Esophagus squamous epithelium (tissue), 5 donors: Measurements from ENCODE around the gene CD160. TPM values are rescaled to one million over a fixed set of nuclear protein-coding genes. Genes with fewer than 3 reads are reported as not detected.

Source experiments
- DNase-seq: peaks from one replicate; lab custom pipeline; 2025; lab: John Stamatoyannopoulos, UW
- H3K27ac ChIP-seq, 4 donors: fragments of 200-600 bp; sonication (generic); one replicate each; pipeline ENCODE4 v1.5.1; 2016 to 2019; ENCODE audit warnings: mild to moderate bottlenecking in 1 of 4
- H3K27me3 ChIP-seq, 4 donors: fragments of 200-600 bp; sonication (generic); 1 replicate in 3 of 4; 2 replicates in 1 of 4; pipeline versions ENCODE4 v1.5.1 to v1.6.0; 2017 to 2021; ENCODE audit warnings: antibody characterized with exemption in 1 of 4
- H3K36me3 ChIP-seq, 3 donors: fragments of 200-600 bp; sonication (generic); one replicate each; pipeline ENCODE4 v1.5.1; 2016 to 2019
- H3K4me1 ChIP-seq, 3 donors: fragments of 200-600 bp; sonication (generic); one replicate each; pipeline ENCODE4 v1.5.1; 2017 to 2019
- H3K4me3 ChIP-seq, 4 donors: fragments of 200-600 bp; sonication (generic); 1 replicate in 3 of 4; 2 replicates in 1 of 4; pipeline ENCODE4 v1.5.1; 2016 to 2019; ENCODE audit warnings: mild to moderate bottlenecking in 2 of 4, moderate library complexity in 1 of 4
- H3K9me3 ChIP-seq, 3 donors: fragments of 200-600 bp; sonication (generic); one replicate each; pipeline ENCODE4 v1.5.1; 2016 to 2019
- CTCF ChIP-seq, 6 experiments: fragments of 450-650 bp in 4 of 6; fragments of 200-600 bp in 2 of 6; sonication (generic) in 2 of 6; IDR thresholded peaks; one replicate each; pipeline ENCODE4 v1.5.1; 2016 to 2019; ENCODE audit warnings: antibody characterized with exemption in 6 of 6, mild to moderate bottlenecking in 4 of 6, moderate library complexity in 4 of 6
- POLR2A ChIP-seq, 4 donors: fragments of 450-650 bp; IDR thresholded peaks; one replicate each; pipeline ENCODE4 v1.6.1; 2017; ENCODE audit warnings: antibody characterized with exemption in 4 of 4, mild to moderate bottlenecking in 4 of 4, moderate library complexity in 3 of 4
- WGBS, 2 donors: methylation state at CpG; one replicate each; pipeline ENCODE4 v1.1.5; 2018; 5-methylcytosine and 5-hydroxymethylcytosine counted together
- intact Hi-C: fragments of 100-400 bp; cut with DNase I; formaldehyde crosslinking; loops from one replicate; pipeline ENCODE4 v1.15.0; 2022
- total RNA-seq, 4 donors: library from RNA; depleted of rRNA; stranded (reverse); fragments of >200 nt; gene quantifications; one replicate each; pipeline ENCODE4 v1.1.0, GENCODE V29; 2016
- donor health status: DM: yes; HTN: yes; CAD: no.

Gene CD160
- total RNA-seq, 4 donors from 2014 or later: not detected

DNA sequence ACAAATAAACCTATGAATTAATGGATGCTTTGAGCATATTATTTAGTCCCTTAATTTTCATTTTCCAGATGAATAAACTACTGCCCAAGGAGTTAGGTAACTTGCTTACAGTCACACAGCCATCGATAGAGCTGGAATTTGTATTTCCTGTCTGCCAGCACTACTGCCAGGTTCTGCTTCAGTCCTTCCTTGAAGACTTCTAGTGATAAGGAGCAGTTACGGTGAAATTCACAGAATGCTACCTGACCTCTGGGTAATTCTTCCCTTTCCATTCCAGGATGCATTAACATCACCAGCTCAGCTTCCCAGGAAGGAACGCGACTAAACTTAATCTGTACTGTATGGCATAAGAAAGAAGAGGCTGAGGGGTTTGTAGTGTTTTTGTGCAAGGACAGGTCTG is 11.2 kb downstream of the CD160 start:
- no peaks in the 10 kb centered on the region for H3K9me3 ChIP-seq
- intact Hi-C loops: no loop called here
- H3K27ac ChIP-seq: no peak overlapping the region
- no peaks in the 10 kb centered on the region for H3K36me3 ChIP-seq
- DNase-seq: no peak
- H3K27me3 ChIP-seq: no peaks in the 10 kb centered on the region
- TF ChIP-seq CTCF (IDR thresholded peaks at IDR 0.05) (no peak), POLR2A (IDR thresholded peaks at IDR 0.05) (no peak)
- no peak overlapping the region for H3K4me3 ChIP-seq
- WGBS, 2 donors: 81 to 89% methylated on average over 2 to 4 of the region's 4 CpGs
- H3K4me1 ChIP-seq: no peaks in the 10 kb centered on the region

DNA sequence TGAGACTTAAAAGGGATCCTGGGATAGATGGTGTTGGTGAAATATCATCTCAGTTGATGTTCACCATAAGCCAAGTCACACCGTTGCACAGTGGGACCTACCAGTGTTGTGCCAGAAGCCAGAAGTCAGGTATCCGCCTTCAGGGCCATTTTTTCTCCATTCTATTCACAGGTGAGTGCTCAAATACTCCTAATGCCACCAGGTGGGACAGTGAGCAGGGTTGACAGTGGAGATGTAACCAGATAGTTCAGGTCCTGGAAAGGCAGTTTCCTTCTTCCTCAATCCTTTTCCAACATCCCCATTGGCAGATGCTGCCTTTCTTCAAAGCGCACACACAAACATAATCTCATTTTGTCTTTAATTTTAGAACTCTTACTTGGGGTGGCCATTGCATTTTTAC is 11.6 kb downstream of the CD160 start:
- intact Hi-C loops: no loop called here
- H3K4me1 ChIP-seq: no peaks in the 10 kb centered on the region
- no peak for DNase-seq
- no peak overlapping the region for H3K27ac ChIP-seq
- H3K9me3 ChIP-seq: no peaks in the 10 kb centered on the region
- no peaks in the 10 kb centered on the region for H3K36me3 ChIP-seq
- H3K4me3 ChIP-seq: no peak overlapping the region
- H3K27me3 ChIP-seq: no peaks in the 10 kb centered on the region
- no peak for TF ChIP-seq CTCF (IDR thresholded peaks at IDR 0.05)
- no peak for TF ChIP-seq POLR2A (IDR thresholded peaks at IDR 0.05)
- WGBS, 2 donors: 75 to 98% methylated on average over 3 of the region's 3 CpGs

DNA sequence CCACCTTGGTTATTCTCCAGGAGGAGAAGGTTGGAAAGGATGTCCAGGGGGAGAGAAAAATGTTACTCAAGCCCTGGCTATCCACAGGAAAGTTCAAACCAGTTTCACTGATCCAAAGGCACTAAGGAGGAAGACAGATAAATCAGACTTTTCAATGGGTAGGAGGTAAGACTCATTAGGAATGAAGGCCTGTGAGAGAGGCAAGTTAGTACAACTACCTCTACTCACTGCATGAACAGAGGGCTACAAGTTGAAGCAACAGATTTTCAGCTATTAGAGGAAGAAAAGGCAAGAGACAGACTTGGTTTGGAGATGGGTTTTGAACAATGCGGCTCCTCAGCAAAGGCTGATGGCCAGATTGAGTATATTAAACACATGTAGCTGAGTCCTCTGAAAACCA is 16.9 kb downstream of the CD160 start:
- DNase-seq: no peak
- Histone ChIP-seq H3K4me3 (no peak overlapping the region), H3K27ac (no peak overlapping the region), H3K36me3 (peaks cover 0 to 11% (median 0%) of the 10 kb centered on the region in 3 donors), H3K9me3 (no peaks in the 10 kb centered on the region), H3K27me3 (no peaks in the 10 kb centered on the region), H3K4me1 (no peaks in the 10 kb centered on the region)
- intact Hi-C loops: no loop called here
- 44 to 62% methylated on average over 1 of the region's 1 CpG for WGBS, 2 donors
- TF ChIP-seq CTCF (IDR thresholded peaks at IDR 0.05) (no peak), POLR2A (IDR thresholded peaks at IDR 0.05) (no peak)

DNA sequence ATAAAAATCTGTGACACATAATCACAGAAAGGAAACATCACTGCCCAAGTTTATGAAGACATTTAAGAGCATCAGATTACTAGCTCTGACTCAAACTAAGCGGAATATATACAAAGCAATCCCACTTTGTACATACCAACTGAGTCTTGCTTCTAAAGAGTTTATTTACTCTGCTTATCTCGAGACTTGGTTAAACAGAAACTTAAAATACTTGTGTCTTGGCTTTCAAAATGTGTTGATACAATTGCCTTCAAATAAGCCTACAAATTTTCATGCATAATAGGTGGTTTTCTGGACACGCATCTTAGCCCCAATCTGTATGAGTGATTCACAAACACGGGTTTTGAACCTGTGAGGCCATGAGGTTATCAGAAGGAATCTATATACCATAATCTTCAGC is 21.0 kb downstream of the CD160 start:
- intact Hi-C loops: no loop called here
- Histone ChIP-seq H3K27ac (no peak overlapping the region), H3K4me1 (no peaks in the 10 kb centered on the region), H3K36me3 (peaks cover 0 to 52% (median 6%) of the 10 kb centered on the region in 3 donors), H3K9me3 (no peaks in the 10 kb centered on the region), H3K4me3 (no peak overlapping the region), H3K27me3 (no peaks in the 10 kb centered on the region)
- TF ChIP-seq POLR2A (IDR thresholded peaks at IDR 0.05) (no peak), CTCF (IDR thresholded peaks at IDR 0.05) (no peak)
- DNase-seq: no peak
- WGBS, 2 donors: 74 to 78% methylated on average over 4 of the region's 4 CpGs

DNA sequence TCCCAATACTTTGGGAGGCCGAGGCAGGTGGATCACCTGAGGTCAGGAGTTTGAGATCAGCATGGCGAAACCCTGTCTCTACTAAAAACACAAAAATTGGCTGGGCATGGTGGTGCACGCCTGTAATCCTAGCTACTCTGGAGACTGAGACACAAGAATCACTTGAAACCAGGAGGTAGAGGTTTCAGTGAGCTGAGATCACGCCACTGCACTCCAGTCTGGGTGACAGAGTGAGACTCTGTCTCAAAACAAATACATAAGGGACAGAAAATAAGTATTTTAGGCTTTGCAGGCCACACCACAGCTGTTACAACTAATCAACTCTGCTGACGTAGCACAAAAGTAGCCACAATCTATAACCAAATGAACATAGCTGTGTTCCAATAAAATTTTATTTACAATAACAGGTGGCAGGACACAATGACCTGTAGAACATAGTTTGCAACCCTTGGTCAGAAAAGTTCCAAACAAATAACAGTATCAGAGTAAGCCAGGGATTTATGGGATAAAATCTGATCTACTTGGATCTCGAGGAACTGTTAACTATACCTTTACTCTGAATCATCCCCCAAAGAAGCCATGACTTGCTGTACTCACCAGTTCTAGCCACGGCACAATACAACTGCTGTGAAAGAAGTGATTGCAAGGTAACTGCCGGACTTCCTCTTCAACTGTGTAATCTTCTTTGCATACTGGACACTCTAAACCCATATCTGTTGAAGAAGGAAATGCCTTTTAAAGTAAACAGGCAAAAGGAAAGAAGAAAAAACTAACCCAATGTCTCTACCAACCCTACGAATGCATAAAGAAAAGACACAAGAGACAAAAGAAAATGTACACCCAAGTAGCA is 28.3 kb downstream of the CD160 start:
- intact Hi-C loops: no loop called here
- Histone ChIP-seq H3K9me3 (no peaks in the 10 kb centered on the region), H3K27ac (no peak overlapping the region), H3K4me3 (no peak overlapping the region), H3K27me3 (no peaks in the 10 kb centered on the region), H3K36me3 (peaks cover 0 to 100% (median 39%) of the 10 kb centered on the region in 3 donors), H3K4me1 (peaks cover 0 to 8% (median 0%) of the 10 kb centered on the region in 3 donors)
- DNase-seq: no peak
- WGBS, 2 donors: 84 to 87% methylated on average over 9 of the region's 9 CpGs
- TF ChIP-seq POLR2A (IDR thresholded peaks at IDR 0.05) (no peak), CTCF (IDR thresholded peaks at IDR 0.05) (no peak)
